Measurements from ENCODE around the gene CDKAL1. TPM values are rescaled to one million over a fixed set of nuclear protein-coding genes. Genes with fewer than 3 reads are reported as not detected.
"Not testable (repeated sequence)": the region's sequence is repeated elsewhere in the genome, so short reads cannot be mapped to it uniquely, and the experiment has no call there.

Gene CDKAL1
- polyA plus RNA-seq, 4 donors: 18.7 to 20.2 (median 19.4) TPM

DNA sequence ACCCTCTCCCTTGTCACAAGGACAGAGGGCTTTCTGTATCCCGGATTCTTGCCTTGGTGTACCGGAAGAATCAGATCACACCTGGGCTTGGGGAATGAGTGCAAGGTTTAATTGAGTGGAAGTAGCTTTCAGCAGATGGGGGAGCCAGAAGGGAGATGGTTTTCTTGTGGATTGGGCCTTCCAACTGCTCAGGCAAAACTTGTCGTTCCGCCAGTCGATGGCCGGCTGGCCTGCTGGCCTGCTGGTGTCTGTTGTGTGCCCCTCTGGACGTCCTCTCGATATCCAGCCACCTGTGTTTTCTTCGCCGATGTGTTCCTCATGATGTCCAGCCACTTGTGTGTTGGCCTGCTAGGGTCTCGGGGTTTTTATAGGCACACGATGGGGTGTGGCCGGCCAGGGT is 168.1 kb downstream of the CDKAL1 start:
- no peak for DNase-seq (ENCODE audit: low read depth in 4 of 4, low spot score in 3 of 4)

DNA sequence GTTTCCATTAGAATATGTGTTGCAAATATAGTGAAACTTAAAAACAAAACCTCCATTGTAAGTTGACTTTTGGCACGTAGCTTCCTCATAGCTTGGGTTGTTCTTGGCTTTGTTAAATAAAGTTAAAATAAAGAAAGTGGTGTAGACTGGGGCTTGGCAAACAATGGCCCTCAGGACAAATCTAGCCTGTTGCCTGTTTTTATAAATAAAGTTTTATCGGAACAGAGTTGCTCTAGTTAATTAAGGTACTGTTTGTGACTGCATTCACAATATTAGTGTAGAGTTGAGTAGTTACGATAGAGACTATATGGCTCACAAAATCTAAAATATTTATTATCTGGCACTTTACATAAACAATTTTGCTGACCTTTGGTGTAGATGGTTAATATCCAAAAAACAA is 168.8 kb downstream of the CDKAL1 start:
- DNase-seq (ENCODE audit: low read depth in 4 of 4, low spot score in 3 of 4): no peak

- no peak for DNase-seq (ENCODE audit: low read depth in 4 of 4, low spot score in 3 of 4)
Measured at GRCh38 chr6:20704325-20705025, 170.2 kb downstream of the CDKAL1 start.

- DNase-seq (ENCODE audit: low read depth in 4 of 4, low spot score in 3 of 4): no peak
Measured at GRCh38 chr6:20705741-20706140, 171.5 kb downstream of the CDKAL1 start.

DNA sequence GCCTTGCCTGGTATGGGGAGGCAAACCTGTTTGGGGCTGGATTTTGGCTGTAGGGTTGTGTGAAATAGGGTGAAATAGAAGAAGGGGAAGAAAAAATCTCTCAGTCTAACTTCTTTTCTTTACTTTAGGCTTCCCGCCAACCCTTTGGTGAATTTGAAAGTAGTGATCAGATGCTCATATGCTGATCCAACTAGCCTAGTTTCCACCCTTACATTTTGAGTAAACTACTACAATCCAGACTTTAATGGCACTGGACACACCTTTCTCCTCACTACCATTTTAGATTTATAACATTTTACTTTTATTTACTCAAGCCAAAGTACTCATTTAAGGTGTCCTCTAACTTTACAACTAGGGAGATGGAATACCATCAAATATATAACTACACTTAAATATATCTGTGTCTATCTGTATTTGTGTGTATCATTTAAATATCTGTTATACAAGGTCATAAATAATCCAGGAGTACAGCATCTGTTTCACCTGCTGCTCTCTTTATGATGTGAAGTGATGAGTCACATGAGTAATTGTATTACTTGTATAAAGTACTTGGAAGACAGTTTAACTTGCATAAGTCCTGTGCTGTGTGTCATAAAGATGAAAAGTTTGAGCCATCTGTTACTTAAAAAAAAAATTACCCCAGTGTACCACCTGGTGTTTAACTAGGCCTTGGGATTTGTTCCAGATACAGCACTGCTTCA is 172.1 kb downstream of the CDKAL1 start:
- no peak for DNase-seq (ENCODE audit: low read depth in 4 of 4, low spot score in 3 of 4)

- no peak for DNase-seq (ENCODE audit: low read depth in 4 of 4, low spot score in 3 of 4)
Measured at GRCh38 chr6:20706939-20707485, 172.8 kb downstream of the CDKAL1 start.

- DNase-seq (ENCODE audit: low read depth in 4 of 4, low spot score in 3 of 4): no peak
Measured at GRCh38 chr6:20707870-20708269, 173.6 kb downstream of the CDKAL1 start.

- DNase-seq (ENCODE audit: low read depth in 4 of 4, low spot score in 3 of 4): no peak
Measured at GRCh38 chr6:20708367-20709124, 174.3 kb downstream of the CDKAL1 start.

DNA sequence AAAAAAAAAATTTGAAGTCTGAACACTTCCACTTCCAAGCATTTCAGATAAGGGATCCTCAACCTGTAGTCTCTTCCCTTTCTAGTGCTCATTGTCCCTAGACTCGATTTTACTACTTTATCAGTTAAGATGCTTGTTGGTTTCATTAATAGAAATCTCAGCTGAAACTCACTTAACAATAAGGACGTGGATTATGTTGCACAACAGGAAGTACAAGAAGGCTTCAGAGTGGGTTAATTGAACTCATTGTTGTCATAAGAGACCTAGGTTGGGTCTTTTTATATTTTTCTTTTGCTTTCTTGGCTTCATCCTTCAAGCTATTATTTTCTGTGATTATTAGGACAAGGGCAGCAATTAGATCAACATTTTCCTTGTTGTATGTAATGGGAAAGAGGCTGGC is 175.2 kb downstream of the CDKAL1 start:
- DNase-seq (ENCODE audit: low read depth in 4 of 4, low spot score in 3 of 4): no peak

DNA sequence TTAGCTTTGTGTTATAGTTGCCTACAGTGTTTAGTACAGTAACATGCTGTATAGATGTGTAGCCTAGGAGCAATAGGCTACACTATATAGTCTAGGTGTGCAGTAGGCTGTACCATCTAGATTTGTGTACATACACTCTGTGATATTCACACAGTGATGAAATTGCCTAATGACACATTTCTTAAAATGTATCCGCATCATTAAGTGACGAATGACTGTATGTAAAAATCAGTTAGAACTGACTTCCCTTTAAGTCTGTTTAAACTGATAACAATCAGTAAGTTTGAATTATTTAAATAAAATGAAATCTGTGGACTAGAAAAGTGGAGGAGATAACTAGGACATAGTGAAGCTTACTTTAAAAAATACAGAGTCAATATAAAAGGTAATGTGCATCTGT is 176.1 kb downstream of the CDKAL1 start:
- DNase-seq (ENCODE audit: low read depth in 4 of 4, low spot score in 3 of 4): no peak

DNA sequence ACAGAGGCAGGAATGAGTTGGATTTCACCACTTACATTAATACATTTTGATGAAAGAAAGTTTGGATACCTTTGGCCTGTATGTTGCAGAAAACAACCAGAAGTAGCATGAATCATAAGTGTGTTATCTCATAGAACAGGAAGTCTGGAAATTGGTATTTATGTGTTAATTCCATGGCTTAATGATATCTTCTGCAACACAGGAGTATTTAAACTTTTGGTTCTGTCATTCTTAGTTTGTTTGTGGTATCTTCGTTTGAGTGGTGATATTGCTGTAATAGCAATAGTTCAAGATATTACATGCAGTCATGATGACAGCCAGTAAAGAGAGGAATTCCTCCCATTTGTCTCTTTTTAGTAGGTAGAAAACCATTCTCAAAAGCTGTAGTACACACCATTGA is 177.3 kb downstream of the CDKAL1 start:
- no peak for DNase-seq (ENCODE audit: low read depth in 4 of 4, low spot score in 3 of 4)

- no peak for DNase-seq (ENCODE audit: low read depth in 4 of 4, low spot score in 3 of 4)
Measured at GRCh38 chr6:20712011-20712410, 177.8 kb downstream of the CDKAL1 start.

DNA sequence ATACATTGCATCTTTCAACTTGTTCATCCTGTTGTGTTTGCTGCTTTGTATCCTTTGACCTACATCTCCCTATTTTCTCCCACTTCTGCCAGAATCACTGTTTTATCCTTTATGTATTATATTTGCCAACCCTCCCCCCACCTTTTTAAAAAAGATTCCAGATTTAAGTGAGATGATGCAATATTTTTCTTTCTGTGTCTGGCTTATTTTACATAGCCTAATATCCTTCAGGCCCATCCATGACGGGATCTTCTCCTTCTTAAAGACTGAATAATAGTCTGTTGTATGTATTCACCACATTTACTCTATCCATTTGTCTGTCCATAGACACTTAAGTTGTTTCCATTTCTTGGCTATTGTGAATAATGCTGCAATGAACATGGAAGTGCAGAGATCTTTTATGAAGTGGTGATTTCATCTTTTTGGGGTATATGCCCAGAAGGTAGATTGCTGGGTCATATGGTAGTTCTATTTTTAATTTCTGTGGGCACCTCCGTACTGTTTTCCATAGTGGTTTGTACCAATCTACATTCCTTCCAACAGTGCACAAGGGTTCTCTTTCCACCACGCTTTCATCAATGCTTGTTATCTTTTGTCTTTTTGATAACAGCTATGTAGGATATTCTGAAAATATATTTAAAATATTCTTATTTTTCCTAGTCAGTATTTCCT is 181.0 kb downstream of the CDKAL1 start:
- no peak for DNase-seq (ENCODE audit: low read depth in 4 of 4, low spot score in 3 of 4)

DNA sequence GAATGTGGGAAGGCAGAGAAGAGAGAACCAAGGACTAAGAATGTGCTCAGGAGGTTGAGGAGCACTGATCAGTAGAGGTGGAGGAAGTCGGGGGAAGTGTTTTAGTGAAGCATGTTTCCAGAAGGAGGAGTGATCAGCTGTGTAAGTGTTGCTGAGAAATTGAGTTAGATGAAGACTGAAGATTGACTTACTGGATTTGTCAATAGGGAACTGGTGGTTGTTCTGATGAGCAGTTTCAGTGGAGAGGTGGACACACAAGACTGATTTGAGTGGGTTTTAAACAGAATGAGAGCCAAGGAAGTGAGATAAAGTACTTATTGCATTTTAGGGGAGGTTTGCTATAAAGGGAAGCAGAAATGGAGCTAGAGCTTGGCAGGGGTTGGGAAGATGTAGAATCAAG is 182.6 kb downstream of the CDKAL1 start:
- DNase-seq (ENCODE audit: low read depth in 4 of 4, low spot score in 3 of 4): no peak

DNA sequence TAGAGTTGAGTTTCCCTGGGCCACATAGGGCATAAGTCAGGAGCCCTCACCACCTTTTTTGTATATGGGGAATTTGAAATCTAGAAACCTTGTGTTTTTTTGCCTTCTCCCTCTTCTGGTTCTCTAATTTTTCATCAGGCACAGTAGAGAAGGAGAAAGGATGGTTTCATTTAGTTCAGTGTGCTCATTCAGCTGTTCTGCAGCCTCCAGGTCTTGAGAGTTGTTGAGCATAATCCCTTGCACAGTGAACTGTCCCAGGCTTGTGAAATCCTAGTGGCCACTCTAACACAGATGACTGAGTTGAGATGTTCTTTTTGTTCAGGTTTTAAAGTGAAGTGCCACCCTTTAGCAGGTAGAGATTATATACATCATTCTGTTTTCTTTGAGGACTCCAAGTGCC is 183.5 kb downstream of the CDKAL1 start:
- no peak for DNase-seq (ENCODE audit: low read depth in 4 of 4, low spot score in 3 of 4)

DNA sequence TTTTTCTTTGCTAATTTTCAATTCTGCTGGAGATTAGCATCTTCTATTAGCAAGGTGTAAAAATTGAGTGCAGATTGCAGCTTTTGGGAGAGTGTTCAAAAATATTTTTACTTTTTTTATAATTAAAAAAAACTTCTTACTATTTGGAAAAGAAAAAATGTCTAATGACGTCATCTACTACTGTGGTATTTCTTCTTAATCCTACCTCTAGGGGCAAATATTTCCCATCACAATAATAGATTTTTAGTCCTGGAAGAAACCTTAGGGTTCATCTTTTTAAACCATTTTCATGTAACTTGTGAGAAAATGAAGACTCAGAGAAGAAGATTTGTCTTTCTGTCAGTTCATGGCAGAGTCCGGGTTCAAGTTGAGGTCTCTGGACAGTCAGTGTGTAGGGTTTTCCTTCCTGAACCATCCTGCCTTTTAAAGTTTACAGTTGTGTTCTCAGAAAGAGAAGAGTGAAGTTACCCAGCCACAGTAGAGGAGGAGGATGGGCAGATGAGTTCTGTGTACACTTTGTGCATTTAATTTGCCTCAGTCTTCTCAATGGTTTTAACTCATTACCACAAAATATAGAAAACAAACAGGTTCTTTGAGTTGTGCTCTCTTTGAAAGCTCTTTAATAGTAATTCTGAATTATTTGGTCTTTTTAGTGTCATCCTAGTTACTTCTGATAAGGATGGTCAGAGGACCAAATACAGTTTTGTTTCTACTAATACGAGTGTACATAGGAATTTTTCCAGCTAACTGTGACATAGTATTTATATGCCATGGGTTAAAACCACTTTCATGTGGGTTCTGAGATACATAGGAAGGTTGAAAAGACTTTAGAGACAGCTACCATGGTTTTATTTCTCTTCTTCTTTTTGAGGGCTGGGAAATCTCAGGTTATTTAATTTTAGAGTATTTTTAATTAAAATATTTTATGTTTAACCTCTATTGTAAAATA is 184.7 kb downstream of the CDKAL1 start:
- no peak for DNase-seq (ENCODE audit: low read depth in 4 of 4, low spot score in 3 of 4)

DNA sequence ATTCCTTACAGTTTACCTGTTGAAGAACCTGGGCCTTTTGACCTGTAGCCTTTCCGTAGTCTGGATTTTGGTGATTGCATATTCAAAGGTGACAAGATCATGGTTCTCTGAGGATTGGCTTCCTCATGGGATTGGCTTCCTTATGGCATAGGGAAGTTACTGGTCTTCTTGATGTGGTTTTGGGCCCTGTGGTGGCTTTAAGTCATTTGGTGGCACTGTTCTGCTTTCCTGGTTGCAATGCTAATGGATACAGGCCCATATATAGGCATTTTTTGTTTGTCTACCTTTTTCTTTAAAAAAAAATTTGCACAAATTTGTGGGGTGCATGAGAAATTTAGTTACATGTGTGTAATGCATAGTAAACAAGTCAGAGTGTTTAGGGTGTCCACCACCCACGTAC is 185.7 kb downstream of the CDKAL1 start:
- no peak for DNase-seq (ENCODE audit: low read depth in 4 of 4, low spot score in 3 of 4)

GRCh38 chr6:20721121-20721520 is 186.9 kb downstream of the CDKAL1 start:
- not testable (repeated sequence) for DNase-seq (ENCODE audit: low read depth in 4 of 4, low spot score in 3 of 4)

DNA sequence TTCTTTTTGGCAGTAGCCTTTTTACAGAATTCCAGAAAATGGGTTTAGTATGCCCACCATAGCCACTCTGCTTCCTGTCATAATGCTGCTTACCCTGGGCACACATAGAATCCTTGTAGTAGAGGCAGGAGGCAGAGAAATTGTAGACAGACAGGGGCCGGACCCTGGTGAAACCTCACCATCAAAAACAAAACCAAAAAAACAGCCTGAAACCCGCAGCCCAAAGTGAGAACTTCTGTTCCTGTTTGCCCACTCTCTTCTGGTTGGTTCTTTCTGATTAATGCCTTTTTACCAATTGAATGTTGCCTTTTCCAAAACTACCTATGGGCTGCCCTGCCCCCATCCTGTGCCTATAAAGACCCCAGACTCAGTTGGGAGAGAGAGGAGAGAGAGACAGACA is 188.2 kb downstream of the CDKAL1 start:
- DNase-seq (ENCODE audit: low read depth in 4 of 4, low spot score in 3 of 4): no peak

- DNase-seq (ENCODE audit: low read depth in 4 of 4, low spot score in 3 of 4): no peak
Measured at GRCh38 chr6:20723236-20723635, 189.0 kb downstream of the CDKAL1 start.

Measured in right renal pelvis (tissue), 4 donors.